ENCODE results near the gene GPR155.

- TF ChIP-seq CTCF (conservative IDR thresholded peaks at IDR 0.05; ENCODE audit: low read depth in 2 of 2) (no peak), POLR2AphosphoS5 (IDR thresholded peaks at IDR 0.05; ENCODE audit: low read depth) (no peak), CREB1 (CRISPR knock-in tag; IDR thresholded peaks at IDR 0.05; ENCODE audit: low read depth) (no peak), REST (IDR thresholded peaks at IDR 0.05; ENCODE audit: unreplicated experiment) (no peak), ZNF331 (CRISPR knock-in tag; IDR thresholded peaks at IDR 0.05; ENCODE audit: low read depth) (no peak), EZH2 (IDR thresholded peaks at IDR 0.05; ENCODE audit: low read depth, unreplicated experiment) (no peak), NANOG (IDR thresholded peaks at IDR 0.05; ENCODE audit: borderline replicate concordance) (no peak), JUNB (IDR thresholded peaks at IDR 0.05; ENCODE audit: unreplicated experiment) (no peak)
Observed at GRCh38 chr2:174511580-174512260, 24.9 kb upstream of the GPR155 start.
